GM19328 (cell line): ENCODE measurements around the gene SPATA32.
"Not testable (repeated sequence)": the region's sequence is repeated elsewhere in the genome, so short reads cannot be mapped to it uniquely, and the experiment has no call there.

Source experiments
- ATAC-seq: cut with Tn5 transposase; IDR thresholded peaks from one replicate; pipeline ENCODE4 v1.9.1; 2021; ENCODE audit warnings: mild to moderate bottlenecking, moderate library complexity; ENCODE audit not compliant: unreplicated experiment

Gene SPATA32, protein sequence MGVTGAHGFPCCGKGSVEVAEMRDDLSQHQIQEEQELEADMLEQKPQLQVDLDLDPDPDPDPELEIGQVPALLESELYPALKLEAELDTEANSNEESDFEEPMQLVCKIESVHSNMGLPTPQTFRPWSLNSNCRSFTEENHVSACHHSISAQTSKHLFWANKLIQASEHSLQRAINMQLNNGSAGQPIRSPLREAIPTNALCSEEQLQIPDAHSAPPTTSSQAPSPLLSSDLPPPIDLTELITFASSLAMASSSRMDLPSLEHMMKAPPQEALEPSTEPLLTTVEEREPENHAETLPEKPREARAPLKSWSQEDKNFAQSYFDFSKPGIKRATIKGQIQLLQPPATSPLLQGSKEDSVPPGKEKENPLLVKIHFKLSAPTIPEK

DNA sequence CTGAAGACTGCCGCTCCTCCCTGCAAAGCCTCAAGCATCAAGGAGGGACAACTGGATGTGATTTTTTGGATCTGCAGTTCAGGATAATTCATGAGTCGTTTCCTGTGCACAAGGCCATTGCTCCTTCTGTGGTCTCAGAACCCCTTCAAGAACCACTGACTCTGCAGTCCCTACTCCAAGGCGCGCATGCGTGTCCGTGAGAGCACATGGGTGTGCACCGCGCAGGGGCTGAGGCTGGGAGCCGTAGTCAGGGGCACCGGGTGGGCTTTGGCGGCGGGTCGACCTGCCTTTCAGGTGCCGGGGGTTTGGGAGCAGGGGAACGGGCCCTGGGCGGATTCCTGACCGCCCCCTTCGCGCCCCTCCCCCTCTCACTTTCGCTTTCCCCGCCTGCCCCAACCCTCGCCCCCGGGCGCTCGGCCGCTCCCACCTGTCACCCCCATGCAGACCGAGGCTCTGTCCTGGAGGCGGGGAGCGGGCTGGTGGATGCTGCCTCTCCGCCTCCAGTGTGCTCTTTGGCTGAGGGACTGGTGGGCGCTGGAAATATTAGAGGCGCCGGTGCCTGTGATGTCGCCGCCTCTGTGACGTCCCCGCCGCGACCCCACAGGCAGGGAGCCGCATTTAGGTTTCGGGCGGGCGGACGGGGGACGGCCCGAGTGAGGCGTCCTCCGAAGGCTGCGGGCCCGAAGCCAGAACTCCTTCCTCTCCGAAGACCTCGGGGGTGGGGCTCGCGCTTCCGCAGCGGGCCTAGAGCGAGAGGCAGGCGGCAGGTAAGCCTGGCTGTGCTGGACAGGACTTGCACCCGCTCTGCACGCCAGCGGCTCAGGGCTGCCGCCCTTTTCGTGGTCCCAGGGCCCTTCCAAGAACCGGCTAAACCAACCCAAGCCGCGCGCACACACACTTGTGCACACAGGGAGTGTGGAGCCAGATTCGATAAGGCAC is at the start of gene SPATA32:
Gene SPATA32 (minus strand): TSS at position 518 of the 939 bp plus-strand sequence. CDS start 78 bp downstream, at position 440.
- no peak for ATAC-seq

DNA sequence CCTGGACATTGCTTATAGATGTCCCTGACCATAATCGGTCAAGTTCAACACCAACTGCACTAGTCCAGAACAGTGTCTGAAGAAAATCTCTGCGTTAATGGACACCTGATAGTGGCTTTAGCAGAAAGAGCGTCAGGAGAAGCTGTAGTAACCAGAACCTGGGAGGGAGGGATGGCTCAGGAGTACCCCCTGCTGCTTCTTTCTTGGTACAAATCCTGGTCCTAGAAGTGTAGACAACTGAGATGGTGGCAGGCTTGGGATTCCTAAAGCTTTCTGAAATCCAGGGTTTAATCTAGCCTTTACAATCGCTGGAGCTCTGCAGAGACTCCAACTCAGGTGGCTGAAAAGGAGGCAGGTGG is 49.5 kb upstream of the SPATA32 start:
- ATAC-seq: no peak

DNA sequence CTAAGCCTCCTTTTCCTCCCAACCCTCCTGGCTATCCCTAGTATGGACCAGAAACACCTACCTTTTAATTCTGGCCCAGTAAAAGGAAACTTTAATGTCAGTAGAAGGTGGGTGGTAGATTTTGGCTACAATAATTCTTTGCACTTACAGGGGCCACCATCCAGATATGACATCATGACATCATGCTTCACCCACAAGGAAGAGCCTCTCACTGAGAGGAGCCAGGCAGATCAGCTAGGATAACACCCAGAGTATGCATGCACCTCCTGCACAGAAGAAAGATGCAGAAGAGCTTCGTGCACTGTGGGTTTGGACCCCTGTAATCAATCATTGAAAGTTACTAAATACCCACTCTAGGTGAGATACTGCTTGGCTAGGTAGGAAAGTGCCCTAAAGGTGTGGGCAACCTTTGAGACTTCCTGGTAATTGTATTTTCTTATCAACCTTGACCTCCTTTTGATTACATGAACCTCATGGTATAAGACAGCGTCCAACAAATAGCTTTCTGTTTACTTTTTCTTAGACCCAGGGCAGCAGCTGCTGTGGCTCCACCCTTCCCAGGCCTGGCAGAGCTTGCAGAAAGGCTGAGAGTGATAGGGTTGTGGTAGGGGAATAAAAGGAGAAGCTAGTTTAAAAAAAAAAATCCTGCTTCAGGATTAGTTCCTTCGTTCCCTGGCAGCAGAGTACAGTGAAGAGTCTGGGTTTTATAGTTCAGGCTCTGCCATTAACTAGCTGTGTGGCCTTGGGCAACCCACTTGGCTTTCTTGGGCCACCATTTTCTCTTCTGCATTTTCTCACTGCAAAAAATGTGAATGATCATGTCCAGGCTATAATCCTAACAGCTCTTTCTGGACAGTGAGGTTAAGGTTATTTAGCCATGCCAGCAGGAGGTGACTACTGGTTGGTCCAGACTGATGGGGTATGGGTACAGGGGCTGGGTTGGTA is 48.8 kb upstream of the SPATA32 start:
- ATAC-seq: no peak

DNA sequence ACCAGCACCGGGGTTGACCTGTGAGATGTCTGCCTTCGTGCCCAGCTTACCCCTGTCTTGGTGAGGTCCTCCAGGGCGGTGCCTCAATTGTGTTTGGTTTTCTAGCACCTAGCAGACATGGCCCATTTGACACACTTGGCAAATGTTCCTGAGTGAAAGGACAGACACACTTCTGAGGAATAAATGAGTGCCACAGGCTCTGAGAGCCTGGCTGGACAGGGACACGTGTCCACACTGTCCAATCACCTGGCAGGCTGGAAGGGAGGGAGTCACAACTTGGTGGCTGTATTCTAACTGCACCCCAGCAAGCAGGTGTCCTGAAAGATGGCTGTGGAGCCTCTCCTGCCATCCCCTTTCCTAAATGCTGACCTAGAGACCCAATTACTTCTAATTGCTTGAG is 47.5 kb upstream of the SPATA32 start:
- no peak for ATAC-seq

DNA sequence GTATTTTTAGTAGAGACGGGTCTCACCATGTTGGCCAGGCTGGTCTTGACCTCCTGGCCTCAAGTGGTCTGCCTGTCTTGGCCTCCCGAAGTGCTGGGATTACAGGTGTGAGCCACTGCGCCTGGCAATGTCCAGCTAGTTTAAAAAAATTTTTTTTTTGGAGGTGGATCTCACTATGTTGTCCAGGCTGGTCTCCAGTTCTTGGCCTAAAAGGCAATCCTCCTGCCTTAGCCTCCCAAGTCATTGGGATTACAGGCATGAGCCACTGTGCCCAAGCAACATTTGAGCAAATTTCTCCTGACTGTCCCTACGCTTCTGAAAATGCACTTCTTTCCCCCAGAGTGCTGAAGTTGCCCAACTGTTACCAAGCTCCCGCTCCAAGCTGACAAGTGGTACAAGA is 46.9 kb upstream of the SPATA32 start:
- no peak for ATAC-seq

DNA sequence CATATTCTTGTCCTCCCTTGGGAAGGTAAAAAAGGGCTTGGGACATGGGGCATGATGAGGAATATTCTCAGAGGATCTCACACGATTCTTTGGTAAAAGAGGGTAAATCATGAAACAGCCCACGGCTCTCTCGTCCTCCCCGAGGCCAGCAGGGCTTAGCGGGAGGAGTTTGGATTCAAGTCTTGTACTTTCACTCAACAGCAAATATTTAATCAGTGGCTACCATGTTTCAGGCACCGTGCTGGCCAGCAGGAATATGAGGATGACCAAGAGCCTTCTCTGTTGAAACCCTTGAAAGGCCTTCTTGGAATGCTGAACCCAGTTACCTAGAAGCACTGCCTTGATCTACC is 46.1 kb upstream of the SPATA32 start:
- ATAC-seq: no peak

DNA sequence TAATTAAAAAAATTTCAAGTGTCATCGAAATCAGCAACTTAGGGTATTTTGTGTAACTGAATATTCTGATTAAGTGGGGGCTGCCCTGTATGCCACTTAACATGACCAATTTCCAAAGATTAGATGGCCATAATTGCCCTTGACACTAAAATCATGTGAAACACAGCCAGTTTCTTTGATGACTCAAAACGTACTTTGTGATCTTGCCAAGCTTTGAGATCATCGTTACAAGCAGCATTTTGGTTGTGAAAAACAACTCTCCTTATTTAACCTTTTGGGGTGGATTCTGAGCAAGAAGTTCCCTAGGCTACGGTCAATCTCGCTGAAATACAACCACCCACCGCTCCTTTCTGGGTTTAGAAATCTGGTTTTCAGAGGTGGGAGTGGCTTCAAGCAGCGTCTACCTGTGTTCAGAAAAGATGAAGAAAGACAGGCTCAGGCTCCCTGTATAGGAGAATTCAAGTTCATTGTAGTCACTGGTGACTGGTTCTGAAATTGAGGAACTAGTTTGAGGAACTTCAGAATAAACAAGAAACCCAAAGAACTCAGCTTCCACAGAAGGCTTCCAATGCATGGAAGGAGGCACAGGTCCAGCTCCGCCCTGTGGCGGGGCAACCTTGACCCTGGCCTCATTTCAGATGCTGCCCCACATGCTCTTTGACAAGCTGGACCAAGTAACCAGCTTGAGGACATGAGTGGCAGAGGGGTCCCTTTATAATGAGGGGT is 45.6 kb upstream of the SPATA32 start:
- no peak for ATAC-seq

DNA sequence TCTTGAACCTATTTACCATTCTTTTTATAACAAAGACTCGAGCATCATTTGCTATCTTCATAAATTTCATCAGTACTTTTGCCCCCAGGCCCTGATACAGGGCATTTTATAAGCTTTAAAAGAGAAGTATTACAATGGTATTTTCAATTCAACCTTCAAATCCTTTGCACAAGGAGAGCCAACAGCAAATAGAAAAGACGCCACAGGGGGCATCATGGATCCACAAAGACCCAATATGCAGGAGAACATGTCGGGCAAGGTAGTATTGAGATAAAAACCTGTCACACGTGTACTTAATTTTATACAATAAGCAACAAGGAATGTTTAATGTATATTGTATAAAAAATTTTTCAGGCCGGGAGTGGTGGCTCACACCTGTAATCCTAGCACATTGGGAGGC is 44.7 kb upstream of the SPATA32 start:
- no peak for ATAC-seq

DNA sequence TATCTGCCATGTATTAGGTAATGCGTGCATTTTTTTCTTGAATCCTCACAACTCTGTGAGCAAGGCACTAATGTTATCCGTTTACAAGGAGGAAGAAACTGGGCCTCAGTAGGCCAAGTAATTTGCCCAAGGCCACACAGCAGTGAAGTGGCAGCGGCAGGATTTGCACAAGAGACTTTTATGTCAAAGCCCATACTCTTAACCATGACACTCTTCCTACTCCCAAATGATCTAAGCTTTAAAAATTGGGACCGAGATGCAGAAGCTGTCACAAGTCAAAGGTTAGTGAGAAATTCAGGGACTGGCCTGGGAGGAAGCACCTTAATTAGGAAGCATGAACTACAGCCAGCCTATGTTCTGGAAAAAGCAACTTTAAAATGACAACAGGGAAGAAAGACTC is 44.2 kb upstream of the SPATA32 start:
- ATAC-seq: no peak

DNA sequence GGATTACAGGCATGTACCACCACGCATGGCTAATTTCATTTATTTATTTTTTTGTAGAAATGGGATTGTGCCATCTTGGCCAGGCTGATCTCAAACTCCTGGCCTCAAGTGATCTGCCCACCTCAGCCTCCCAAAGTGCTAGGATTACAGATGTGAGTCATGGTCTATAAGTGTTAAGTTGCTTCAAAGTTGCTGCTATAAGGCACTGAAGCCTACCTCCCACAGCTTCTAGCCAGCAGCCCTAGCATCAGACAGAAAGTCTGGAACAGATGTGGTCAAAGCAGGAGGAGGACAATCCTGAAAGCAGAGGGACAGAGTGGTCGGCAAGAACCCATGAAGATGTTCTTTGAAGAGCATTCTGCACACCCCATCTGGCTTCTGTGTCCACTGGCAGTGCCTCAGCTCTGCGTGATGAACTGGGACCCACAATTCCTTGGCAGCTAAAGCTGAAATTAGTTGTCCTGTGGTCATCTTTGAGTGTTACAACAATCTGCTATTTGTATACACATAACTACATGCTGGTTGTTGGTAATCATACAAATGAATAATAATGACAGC is 43.7 kb upstream of the SPATA32 start:
- no peak for ATAC-seq

DNA sequence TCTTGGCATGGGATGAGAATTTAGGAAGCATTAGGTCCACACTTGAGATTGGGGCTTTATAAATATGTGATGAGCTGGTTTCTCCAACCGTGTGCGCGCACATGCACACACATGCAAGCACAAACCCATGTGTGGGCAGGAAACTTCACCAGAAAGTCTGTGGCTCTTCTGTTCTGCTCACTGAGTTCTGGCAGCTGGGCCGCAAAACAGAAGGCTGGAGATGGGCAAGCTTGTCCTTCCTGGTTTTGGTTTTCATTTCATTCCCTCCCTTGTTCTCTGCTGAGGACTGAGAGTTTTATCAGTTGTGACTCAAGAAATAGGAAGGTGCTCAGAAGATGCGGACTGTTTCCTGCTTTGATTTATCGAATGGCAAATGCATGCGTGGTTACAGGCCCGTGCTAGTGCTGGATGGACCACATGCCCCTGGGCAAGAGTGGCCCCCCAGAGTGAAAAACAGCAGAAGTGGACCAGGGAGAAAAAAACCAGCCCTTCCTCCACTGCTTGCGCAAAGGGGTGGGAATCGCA is 40.8 kb upstream of the SPATA32 start:
- peak; percentile 52 for ATAC-seq

DNA sequence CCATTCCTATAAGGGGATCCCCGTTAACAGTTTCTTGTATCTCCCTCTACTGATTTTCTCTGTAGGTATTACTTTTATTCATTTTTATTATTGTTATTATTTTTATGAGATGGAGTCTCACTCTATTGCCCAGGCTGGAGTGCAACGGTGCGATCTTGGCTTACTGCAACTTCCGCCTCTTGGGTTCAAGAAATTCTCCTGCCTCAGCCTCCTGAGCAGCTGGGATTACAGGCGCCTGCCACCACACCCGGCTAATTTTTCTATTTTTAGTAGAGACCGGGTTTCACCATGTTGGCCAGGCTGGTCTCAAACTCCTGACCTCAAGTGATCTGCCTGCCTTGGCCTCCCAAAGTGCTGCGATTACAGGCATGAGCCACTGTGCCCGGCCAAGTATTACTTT is 40.3 kb upstream of the SPATA32 start:
- ATAC-seq: not testable (repeated sequence)

DNA sequence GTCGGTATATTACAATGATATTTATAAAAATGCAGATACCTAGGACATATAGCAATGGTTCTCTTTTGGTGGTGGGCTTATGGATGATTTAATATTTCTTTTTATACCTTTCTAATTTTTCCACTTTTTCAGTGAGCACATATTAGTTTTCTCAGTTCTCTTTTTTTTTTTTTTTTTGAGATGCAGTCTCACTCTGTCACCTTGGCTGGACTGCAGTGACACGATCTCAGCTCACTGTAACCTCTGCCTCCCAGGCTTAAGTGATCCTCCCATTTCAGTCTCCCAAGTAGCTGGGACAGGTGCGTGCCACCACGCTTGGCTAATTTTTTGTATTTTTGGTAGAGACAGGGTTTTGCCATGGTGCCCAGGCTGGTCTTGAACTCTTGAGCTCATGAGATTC is 39.8 kb upstream of the SPATA32 start:
- ATAC-seq: no peak

DNA sequence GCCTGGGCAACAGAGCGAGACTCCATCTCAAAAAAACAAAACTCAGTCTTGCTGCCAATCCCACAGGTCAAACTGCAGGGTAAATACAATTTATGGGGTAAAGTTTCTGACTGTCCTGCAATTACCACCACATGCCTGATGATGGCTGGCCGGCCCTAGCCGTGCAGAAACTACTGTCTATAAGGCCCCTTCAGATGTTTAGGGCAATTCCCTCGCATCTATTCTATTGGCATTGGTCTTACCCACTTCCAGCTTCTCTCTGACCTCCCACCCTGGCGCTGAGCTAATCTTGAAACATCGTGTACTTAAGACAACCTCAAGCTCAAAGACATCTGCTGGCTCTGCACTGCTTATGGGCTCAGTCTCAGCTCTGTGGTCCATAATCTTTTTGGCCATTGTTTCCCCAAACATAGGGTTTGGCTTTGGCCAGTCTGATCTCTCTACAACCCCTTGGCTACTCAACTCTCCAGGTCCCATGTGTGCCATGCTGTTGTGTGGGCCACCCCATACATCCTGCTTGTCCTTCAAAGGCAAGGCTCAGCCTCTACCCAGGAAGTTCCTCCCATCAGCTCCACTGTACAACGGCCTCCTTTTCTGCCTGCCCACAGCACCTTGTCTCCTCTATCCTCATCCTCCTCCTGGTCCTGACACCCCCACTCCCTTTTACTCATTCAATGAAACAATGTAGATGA is 38.3 kb upstream of the SPATA32 start:
- no peak for ATAC-seq

DNA sequence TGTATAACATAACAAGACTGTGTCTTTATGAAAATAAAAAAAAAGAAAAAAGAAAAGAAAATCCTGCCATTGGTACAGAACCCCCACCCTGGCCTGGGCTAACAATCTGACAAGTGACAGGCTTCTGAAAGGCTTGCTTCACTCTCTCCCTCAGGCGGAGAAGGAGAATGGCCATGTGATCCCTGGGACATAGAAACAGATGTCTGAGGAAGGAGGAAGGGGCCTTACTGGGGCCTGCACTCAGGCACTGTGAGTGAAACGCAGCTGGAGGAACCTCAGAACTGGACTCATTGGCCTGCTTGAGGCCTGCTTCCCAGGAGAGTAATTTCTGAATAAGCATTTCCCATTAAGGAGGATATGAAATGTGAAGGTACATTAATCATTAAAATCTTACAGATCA is 37.5 kb upstream of the SPATA32 start:
- ATAC-seq: no peak

DNA sequence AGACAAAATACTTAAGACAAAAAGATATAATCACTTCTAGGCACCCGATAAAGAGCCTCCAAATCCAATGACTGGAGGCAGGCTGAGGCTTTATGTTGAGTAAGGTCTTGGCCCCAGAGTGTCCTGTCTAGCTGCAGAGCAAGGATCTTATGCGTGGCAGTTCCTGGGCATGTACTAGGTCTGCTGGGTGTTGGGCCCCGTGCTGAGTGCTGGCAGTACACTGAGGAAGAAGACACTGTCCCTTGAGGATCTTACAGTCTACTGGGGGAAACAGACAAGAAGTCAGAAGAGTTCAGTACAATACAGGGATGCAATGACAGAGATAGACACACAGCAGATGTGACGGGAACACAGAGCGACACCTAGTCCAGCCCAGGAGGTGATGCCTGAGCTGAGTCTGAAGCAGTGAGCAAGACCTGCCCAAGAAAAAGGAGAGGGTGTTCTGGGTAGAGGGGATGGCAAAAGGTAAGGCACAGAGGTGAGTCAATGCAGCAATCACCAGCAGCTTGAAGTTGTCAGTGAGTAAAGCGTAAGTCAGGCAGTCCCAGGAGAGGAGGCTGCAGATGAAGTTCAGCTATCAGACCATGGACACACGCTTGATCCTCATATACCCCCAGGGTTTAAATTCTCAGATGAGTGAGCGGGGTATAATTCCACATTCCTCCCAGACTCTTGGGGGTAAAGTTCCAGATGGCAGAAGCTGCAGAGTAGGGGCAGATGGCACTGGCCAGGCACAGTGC is 36.8 kb upstream of the SPATA32 start:
- ATAC-seq: no peak

DNA sequence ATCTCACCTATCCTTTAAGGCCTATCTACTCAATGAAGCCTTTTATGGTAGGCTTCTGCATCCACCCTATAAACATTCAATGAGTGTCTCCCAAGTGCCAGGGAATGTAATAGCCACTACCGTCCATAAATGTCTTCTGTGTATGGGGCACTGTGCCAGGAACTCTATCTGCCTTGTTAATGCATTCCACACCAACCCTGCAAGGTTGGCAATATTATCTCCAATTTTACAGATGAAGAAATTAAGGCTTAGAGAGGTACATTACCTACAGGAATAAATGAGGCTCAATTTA is 34.9 kb upstream of the SPATA32 start:
- no peak for ATAC-seq

DNA sequence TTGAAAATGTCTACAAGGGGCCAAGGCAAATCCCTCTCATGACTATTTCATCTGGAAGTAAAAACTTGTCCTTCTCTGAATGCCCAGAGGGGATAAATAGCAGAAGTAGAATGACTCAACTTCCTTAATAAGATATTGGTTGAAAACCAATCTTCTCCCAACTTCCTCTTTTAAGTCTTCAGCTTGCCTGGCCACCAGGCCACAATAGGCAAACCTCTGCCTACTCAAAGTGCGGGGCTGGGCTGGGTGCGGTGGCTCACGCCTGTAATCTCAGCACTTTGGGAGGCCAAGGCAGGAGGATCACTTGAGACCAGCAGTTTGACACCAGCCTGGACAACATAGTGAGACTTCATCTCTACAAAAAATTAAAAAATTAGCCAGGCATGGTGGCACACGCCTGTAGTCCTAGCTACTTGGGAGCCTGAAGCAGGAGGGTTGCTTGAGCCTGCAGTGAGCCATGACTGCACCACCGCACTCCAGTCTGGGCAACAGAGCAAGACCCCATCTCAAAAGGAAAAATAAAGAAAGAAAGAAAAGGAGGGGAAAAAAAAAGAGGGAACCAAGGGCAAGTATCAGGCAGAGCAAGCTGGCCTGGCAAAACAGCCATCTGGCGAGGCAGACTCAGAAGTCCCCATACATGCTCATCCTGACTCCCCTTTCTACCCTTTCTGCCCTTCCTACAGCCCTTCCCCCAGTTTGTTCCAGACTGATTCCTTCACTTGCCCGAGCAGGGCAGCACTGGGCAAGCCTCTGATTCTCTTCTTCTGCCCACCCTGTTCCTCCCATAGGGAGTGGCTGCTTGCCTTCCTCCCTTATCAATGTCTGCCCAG is 34.3 kb upstream of the SPATA32 start:
- ATAC-seq: no peak
